ENCODE results near the gene UNCX. TPM values are rescaled to one million over a fixed set of nuclear protein-coding genes. Genes with fewer than 3 reads are reported as not detected.
A peak's percentile ranks its signal among the peaks of the same experiment; 100 is the strongest.

The UNCX gene
- total and polyA plus RNA-seq, 2 experiments from 2014 or later = not detected

GRCh38 chr7:1229956-1230355 is 2.7 kb upstream of the UNCX start:
- Mint-ChIP-seq H3K27me3 (ENCODE audit: insufficient read depth, low read depth, poor library complexity) (peaks cover 86% of the 10 kb centered on the region), H3K4me1 (peaks cover 53% of the 10 kb centered on the region), H3K4me3 (no peak overlapping the region), H3K27ac (no peak overlapping the region), H3K36me3 (ENCODE audit: low read depth) (peaks cover 3% of the 10 kb centered on the region; the same call in 1 of the 3 replicates), H3K9me3 (peaks cover 3% of the 10 kb centered on the region)
- H3K4me2 ChIP-seq = peak overlapping the region; percentile 73; the same call in 1 of the 2 replicates
- no peaks in the 10 kb centered on the region for H3K9me2 ChIP-seq (ENCODE audit: insufficient read depth)
- H2AFZ ChIP-seq = no peak overlapping the region
- no peaks in the 10 kb centered on the region for H3K36me3 ChIP-seq (ENCODE audit: insufficient read depth)
- peaks cover 92% of the 10 kb centered on the region for H3K27me3 ChIP-seq (ENCODE audit: insufficient read depth)
- no peak for TF ChIP-seq CTCF (conservative IDR thresholded peaks at IDR 0.05; ENCODE audit: low read depth in 2 of 2)
- TF ChIP-seq ZNF462 (CRISPR knock-in tag; IDR thresholded peaks at IDR 0.05) = no peak
- TF ChIP-seq ZNF331 (CRISPR knock-in tag; IDR thresholded peaks at IDR 0.05; ENCODE audit: low read depth) = no peak
- TF ChIP-seq EZH2phosphoT487 (IDR thresholded peaks at IDR 0.05; ENCODE audit: unreplicated experiment) = no peak
- no peak for TF ChIP-seq EZH2 (IDR thresholded peaks at IDR 0.05; ENCODE audit: low read depth, unreplicated experiment)
- TF ChIP-seq JUNB (IDR thresholded peaks at IDR 0.05; ENCODE audit: unreplicated experiment) = no peak
- no peak for TF ChIP-seq STAT1 (IDR thresholded peaks at IDR 0.05; ENCODE audit: unreplicated experiment)
- TF ChIP-seq ETS1 (IDR thresholded peaks at IDR 0.05) = no peak
- no peak for TF ChIP-seq ZNF114 (CRISPR knock-in tag; IDR thresholded peaks at IDR 0.05)
- TF ChIP-seq CREB1 (CRISPR knock-in tag; IDR thresholded peaks at IDR 0.05; ENCODE audit: low read depth) = no peak
- no peak for TF ChIP-seq POLR2AphosphoS5 (IDR thresholded peaks at IDR 0.05; ENCODE audit: low read depth)
- no peak for TF ChIP-seq NANOG (IDR thresholded peaks at IDR 0.05; ENCODE audit: borderline replicate concordance)
- no peak for TF ChIP-seq REST (IDR thresholded peaks at IDR 0.05; ENCODE audit: unreplicated experiment)
- H3K79me2 ChIP-seq (replicated peaks; ENCODE audit: insufficient read depth) = no peaks in the 10 kb centered on the region
- H3K27ac ChIP-seq (ENCODE audit: low read depth) = no peak overlapping the region
- peaks cover 65% of the 10 kb centered on the region for H3K4me1 ChIP-seq (ENCODE audit: insufficient read depth)
- H4K20me1 ChIP-seq (replicated peaks; ENCODE audit: insufficient read depth) = 0 out of 2 replicates have a peak, but pooled peaks cover 17% of the 10 kb centered on the region
- H3F3A ChIP-seq (replicated peaks; ENCODE audit: low read depth) = peaks cover 23% of the 10 kb centered on the region
- DNase-seq (ENCODE audit: low spot score) (peak; percentile 87), ATAC-seq (no peak)
- peak overlapping the region; percentile 45; the same call in 1 of the 2 replicates for H3K4me3 ChIP-seq
